GM10248 (cell line): ENCODE measurements around the gene OSBPL10.

ENCODE experiments used
- CTCF ChIA-PET: fragments of 300-600 bp; sonication (Branson Sonifier 250); formaldehyde crosslinking; extraction: SDS; loops from one replicate; lab custom pipeline; 2021; ENCODE audit warnings: antibody characterized with exemption; lab: Yijun Ruan, JAX
- POLR2A ChIA-PET: fragments of 350-650 bp; sonication (Branson Sonifier 250); formaldehyde crosslinking; extraction: SDS; loops from one replicate; lab custom pipeline; 2020; ENCODE audit warnings: antibody characterized with exemption; lab: Yijun Ruan, JAX
- DNase-seq: peaks from one replicate; pipeline ENCODE4 v3.0.0; 2012; ENCODE audit errors: extremely low spot score
- TF ChIP-seq, protein P1 (sequence below): IDR thresholded peaks from 2 replicates; pipeline ENCODE4 v1.5.1; 2012; ENCODE audit warnings: mild to moderate bottlenecking, low read depth; ENCODE audit errors: extremely low read depth, missing control alignments, control extremely low read depth

The OSBPL10 gene

DNA sequence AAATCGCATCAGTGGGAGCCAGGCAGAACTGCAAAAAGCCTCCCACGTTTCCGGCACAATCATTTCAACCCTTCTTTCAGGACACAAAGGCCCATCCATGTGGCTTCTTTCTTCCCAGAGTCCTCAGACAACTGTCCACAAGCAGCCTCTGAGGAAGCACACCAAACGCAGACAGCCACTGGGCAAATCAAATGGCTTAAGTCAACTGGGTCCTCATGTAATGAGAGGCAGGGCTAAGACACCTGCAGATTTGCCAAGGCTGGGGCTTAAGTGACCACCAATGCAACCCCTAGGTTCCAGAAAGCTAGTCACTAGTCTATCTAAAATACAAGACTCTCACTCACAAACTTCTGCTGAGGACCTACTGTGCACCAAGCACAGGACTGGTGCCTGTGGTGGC, 8.0 kb downstream of the OSBPL10 start:
- no peak for DNase-seq
- TF ChIP-seq, protein P1, sequence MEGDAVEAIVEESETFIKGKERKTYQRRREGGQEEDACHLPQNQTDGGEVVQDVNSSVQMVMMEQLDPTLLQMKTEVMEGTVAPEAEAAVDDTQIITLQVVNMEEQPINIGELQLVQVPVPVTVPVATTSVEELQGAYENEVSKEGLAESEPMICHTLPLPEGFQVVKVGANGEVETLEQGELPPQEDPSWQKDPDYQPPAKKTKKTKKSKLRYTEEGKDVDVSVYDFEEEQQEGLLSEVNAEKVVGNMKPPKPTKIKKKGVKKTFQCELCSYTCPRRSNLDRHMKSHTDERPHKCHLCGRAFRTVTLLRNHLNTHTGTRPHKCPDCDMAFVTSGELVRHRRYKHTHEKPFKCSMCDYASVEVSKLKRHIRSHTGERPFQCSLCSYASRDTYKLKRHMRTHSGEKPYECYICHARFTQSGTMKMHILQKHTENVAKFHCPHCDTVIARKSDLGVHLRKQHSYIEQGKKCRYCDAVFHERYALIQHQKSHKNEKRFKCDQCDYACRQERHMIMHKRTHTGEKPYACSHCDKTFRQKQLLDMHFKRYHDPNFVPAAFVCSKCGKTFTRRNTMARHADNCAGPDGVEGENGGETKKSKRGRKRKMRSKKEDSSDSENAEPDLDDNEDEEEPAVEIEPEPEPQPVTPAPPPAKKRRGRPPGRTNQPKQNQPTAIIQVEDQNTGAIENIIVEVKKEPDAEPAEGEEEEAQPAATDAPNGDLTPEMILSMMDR, result no peak
- ChIA-PET CTCF (interaction anchor here (1.4 kb wide), 1 partner anchor 13 kb away, joined by 3 read pairs; no protein-coding TSS in a partner anchor), POLR2A (no interaction called here)

DNA sequence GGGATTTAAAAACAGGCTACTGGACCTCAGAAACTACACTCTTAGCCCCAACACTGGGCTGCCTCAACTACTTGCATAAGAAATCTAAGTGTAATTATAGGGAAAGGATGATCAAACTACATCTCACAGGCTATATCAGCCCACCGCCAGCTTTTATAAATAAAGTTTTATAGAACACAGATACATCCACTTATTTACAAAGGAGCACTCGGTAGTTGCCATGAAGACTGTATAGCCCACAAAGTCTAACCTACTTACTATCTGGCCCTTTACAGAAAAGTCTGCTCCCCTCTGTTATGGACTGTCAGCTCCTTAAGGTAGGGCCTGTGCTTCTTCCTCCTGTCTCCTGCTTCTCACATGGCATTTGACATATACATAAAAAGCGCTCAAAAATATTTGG, 9.5 kb downstream of the OSBPL10 start:
- ChIA-PET CTCF (interaction anchor here (1.8 kb wide), 1 partner anchor 47 kb away, joined by 6 read pairs; no protein-coding TSS in a partner anchor), POLR2A (no interaction called here)
- TF ChIP-seq, protein P1, result no peak
- DNase-seq, result no peak

DNA sequence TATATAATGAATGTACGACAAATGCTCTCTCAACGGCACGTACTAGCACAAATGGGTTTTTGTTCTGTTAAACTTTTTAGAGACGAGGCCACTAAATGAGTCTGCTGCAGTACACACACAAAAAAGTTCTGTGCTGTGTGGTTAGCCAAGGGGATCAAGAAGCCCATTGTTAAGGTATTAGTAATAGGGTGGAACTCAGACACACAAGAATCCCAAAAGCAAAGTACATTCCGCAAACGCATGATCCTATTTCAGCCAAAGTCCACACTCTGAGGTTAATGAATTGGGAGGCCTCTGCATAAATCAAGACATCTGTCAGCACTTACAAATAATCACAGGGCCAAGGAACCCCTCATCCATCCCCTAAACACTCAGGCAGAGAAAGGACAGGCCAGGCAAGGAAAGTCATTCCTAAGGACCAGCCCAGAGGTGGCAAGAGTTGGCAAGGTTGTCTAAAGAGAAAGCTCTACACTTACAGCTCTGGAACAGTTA, 12.1 kb downstream of the OSBPL10 start:
- DNase-seq, result no peak
- ChIA-PET POLR2A (no interaction called here), CTCF (interaction anchor here (0.9 kb wide), 1 partner anchor 8 kb away, joined by 4 read pairs; no protein-coding TSS in a partner anchor)
- TF ChIP-seq, protein P1, result no peak

DNA sequence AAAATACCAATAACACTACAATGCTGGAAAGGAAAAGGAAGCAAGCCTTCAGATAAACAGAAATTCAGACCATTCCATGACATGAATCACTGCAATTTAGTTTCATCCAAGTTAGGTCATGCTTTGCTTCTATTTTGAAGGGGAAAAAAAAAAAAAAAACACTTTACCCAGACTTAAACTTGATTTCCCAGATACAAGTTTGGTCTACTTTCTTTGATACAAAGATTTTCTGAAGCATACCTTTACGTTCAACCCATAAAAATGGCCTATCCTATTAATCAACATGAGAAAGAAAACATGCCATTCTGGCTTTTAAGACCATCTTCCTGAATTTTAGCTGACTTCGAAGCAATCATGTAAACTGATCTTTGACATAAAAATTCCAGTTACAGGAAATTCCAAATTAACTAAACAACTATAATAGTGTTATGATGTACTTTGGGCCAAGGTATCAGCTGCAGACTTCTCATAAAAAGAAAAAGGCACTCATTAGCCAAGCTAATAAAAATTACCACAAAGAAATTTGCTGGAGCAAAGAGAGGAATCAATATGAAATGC, 12.6 kb downstream of the OSBPL10 start:
- POLR2A ChIA-PET, result no interaction called here
- DNase-seq, result no peak
- TF ChIP-seq, protein P1, result no peak
- CTCF ChIA-PET, result no interaction called here

DNA sequence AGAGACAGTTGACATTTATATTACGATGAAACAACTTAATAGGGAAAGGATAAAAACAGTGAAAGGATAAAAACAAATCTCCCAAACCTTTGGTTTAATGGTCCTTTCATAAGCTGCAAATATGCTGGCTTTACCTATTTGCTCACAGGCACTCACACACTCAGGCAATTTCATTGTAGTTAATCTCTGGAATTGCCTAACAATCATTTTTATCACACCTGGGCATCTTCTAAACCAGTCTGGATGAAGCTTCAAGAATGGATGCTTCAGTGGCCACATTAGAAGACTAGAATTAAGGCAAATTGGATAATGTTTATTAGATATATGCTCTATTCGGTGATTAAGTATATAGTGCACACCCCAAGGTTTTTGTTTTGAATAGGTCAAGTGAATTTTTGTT, 13.5 kb downstream of the OSBPL10 start:
- ChIA-PET POLR2A (no interaction called here), CTCF (interaction anchor here (1.6 kb wide), 1 partner anchor 8 kb away, joined by 7 read pairs; no protein-coding TSS in a partner anchor)
- DNase-seq, result no peak
- TF ChIP-seq, protein P1, result no peak

DNA sequence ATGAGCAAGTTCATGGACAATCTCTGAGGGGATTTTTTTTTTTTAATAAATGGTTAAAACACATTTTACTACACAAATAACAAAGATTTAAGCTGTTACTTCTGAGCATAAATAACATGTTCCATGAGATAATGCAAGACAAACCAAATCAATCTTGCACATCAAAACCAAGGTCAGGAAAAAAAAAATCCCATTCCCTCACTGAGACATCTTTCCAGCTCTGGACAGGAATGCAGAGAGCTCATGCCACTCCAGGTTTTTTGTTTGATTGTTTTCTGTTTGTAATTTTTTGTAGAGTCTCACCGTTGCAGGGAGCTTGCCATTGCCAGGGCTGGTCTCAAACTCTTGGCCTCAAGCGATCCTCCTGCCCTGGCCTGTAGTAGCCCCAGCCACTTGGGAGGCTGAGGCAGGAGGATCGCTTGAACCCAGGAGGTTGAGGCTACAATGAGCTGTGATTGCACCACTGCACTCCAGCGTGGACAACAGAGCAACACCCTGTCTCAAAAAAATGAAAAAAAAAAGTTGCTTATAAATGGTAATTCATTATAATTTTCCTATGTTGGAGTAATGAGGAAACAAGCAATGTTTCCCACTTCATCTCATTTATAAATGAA, 14.0 kb downstream of the OSBPL10 start:
- POLR2A ChIA-PET, result no interaction called here
- CTCF ChIA-PET, result interaction anchor here (1.2 to 1.6 kb wide), 2 partner anchors 9 to 16 kb away, joined by 4 to 7 read pairs; no protein-coding TSS in a partner anchor
- no peak for DNase-seq
- TF ChIP-seq, protein P1, result no peak
